ENCODE data around the gene SSBP2.

SSBP2 gene

GRCh38 chr5:81420039-81420667, 330.7 kb downstream of the SSBP2 start:
- DNase-seq: no peak

GRCh38 chr5:81418606-81419005, 332.3 kb downstream of the SSBP2 start:
- no peak for DNase-seq

- no peak for DNase-seq
These were observed 333.8 kb downstream of the SSBP2 start for GRCh38 chr5:81417052-81417451.

- DNase-seq: no peak
These were observed 341.0 kb downstream of the SSBP2 start for GRCh38 chr5:81409896-81410295.

GRCh38 chr5:81409361-81409760, 341.5 kb downstream of the SSBP2 start:
- no peak for DNase-seq

- no peak for DNase-seq
These were observed 342.4 kb downstream of the SSBP2 start for GRCh38 chr5:81408496-81408895.

GRCh38 chr5:81407811-81408210, 343.1 kb downstream of the SSBP2 start:
- peak; percentile 21 for DNase-seq

GRCh38 chr5:81405126-81405891, 345.6 kb downstream of the SSBP2 start:
- no peak for DNase-seq

GRCh38 chr5:81402192-81402930, 348.5 kb downstream of the SSBP2 start:
- no peak for DNase-seq

GRCh38 chr5:81401266-81401665, 349.6 kb downstream of the SSBP2 start:
- DNase-seq: no peak

- no peak for DNase-seq
These were observed 350.5 kb downstream of the SSBP2 start for GRCh38 chr5:81400375-81400774.

GRCh38 chr5:81398741-81399140, 352.2 kb downstream of the SSBP2 start:
- no peak for DNase-seq

GRCh38 chr5:81397176-81397575, 353.7 kb downstream of the SSBP2 start:
- DNase-seq: peak; percentile 2

- DNase-seq: peak; percentile 2
These were observed 355.6 kb downstream of the SSBP2 start for GRCh38 chr5:81395262-81395661.

GRCh38 chr5:81393783-81394718, 356.8 kb downstream of the SSBP2 start, which contains the start of gene ACOT12:
ACOT12 (minus strand) TSS chr5:81394134; CDS start chr5:81394114, 20 bp downstream.
- DNase-seq: peak; percentile 4

GRCh38 chr5:81393430-81393782, 357.5 kb downstream of the SSBP2 start:
- DNase-seq: no peak

GRCh38 chr5:81389025-81389424, 361.9 kb downstream of the SSBP2 start:
- no peak for DNase-seq

GRCh38 chr5:81388169-81388568, 362.7 kb downstream of the SSBP2 start:
- DNase-seq: no peak

- no peak for DNase-seq
These were observed 367.0 kb downstream of the SSBP2 start for GRCh38 chr5:81383867-81384266.

GRCh38 chr5:81371354-81371876, 379.5 kb downstream of the SSBP2 start:
- DNase-seq: no peak

GRCh38 chr5:81370912-81371311, 380.0 kb downstream of the SSBP2 start:
- DNase-seq: no peak

GRCh38 chr5:81365541-81365940, 385.4 kb downstream of the SSBP2 start:
- no peak for DNase-seq
